Measurements from ENCODE around the gene PLOD1.
"Not testable (repeated sequence)": the region's sequence is repeated elsewhere in the genome, so short reads cannot be mapped to it uniquely, and the experiment has no call there.

The PLOD1 gene

DNA sequence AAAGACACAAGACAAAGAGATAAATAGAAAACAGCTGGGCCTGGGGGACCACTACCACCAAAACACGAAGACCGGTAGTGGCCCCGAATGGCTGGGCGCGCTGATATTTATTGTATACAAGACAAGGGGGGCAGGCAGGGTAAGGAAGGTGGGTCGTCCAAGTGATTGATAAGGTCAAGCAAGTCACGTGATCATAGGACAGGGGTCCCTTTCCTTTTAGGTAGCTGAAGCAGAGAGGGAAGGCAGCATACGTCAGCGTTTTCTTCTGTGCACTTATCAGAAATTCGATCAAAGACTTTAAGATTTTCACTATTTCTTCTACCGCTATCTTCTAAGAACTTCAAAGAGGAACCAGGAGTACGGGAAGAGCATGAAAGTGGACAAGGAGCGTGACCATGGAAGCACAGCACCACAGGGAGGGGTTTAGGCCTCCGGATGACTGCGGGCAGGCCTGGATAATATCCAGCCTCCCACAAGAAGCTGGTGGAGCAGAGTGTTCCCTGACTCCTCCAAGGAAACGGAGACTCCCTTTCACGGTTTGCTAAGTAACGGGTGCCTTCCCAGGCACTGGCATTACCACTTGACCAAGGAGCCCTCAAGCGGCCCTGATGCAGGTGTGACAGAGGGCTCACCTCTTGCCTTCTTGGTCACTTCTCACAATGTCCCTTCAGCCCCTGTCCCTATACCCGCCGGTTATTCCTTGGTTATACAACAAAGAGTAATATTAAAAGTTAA, 21.9 kb upstream of the PLOD1 start:
- DNase-seq = not testable (repeated sequence)

GRCh38 chr1:11913291-11913690, 21.2 kb upstream of the PLOD1 start:
- DNase-seq = no peak

DNA sequence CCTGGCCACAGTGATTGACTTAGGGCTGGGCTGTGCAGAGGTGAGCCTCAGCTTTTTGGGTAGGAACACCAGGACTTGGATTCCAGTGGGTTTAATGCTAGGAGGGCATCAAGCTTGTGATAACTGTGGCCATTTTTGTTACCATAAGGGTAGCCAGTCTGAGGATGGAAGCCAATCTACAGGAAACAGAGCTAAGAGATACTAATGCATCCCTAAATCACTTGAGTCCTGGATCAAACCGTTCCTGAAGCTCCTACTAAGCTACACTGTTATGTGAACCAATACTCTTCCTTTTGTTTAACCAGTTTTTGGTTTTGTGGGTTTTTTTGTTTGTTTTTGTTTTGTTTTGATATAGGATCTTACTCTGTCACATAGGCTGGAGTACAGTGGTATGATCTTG, 20.5 kb upstream of the PLOD1 start:
- no peak for DNase-seq

DNA sequence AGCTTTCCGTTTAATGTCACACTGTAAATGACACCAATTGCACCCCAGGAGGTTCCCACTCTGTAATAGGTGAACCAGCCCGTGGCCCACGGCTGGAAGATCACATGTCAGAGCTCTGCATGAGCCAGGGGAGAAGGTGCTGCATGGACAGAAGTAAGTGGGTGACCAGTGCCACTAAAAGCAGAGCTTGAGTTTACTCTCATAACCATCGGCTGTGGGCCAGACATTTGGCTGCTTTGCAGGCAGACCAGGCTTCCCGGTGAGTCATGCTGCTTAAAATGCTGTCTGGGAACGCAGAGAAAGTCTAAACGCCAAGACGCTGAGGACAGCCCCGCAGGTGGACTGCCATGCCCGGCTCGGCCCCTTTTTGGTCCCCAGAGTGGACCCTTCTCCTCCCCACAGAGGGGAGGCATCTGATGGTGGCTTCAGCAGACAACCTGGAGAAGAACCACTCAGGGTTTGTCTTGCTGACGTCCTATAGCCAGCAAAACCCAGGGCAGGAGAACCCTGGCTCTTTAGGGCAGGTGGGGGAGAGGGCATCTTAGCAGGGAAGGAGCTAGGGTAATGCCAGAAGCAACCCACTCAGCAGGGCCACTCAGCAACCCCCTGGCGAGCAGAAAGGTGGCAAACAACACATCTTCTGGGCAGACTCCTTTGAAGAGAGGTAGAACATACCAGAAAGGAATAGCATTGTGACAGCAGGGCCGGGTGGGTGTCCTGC, 15.6 kb upstream of the PLOD1 start:
- DNase-seq = no peak

DNA sequence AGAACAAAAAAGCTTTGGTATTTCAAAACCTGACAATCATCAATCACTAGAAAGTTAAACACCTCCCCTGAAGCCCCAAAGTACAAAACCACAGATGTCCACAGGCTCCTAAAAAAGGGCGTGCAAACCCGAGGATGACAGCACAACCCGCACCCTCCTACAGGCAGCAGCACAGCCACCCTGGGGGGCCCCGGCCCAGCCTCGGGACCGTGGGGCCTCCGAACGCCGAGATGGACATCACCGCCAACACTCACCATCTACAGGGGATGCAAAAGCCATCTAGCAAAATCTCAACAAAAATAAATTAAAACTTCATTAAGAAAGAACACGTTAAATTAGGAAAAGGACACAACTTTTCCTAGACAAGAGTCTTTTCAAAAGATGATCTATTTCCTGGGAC, 14.9 kb upstream of the PLOD1 start:
- DNase-seq = no peak

- no peak for DNase-seq
Measured at GRCh38 chr1:11920239-11920903, 14.1 kb upstream of the PLOD1 start.

DNA sequence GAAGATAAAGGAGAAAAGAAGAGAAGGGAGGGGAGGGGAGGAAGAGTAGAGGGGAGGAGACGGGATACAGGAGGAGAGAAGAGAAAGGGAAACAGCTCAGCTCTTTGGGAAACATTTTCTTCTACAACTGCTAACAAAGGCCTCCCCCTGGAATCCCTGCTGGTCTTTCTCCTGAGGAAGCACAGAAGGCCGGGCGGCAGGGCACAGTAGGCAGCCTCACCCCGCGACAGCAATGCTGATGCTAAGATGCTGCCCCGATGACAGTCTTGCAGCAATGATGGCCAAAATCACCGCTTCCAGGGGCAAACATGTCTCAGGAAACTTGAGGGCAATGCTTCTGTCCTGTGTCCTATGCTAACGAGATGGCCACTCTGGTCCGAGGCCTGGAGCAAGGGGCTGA, 13.5 kb upstream of the PLOD1 start:
- DNase-seq = no peak

DNA sequence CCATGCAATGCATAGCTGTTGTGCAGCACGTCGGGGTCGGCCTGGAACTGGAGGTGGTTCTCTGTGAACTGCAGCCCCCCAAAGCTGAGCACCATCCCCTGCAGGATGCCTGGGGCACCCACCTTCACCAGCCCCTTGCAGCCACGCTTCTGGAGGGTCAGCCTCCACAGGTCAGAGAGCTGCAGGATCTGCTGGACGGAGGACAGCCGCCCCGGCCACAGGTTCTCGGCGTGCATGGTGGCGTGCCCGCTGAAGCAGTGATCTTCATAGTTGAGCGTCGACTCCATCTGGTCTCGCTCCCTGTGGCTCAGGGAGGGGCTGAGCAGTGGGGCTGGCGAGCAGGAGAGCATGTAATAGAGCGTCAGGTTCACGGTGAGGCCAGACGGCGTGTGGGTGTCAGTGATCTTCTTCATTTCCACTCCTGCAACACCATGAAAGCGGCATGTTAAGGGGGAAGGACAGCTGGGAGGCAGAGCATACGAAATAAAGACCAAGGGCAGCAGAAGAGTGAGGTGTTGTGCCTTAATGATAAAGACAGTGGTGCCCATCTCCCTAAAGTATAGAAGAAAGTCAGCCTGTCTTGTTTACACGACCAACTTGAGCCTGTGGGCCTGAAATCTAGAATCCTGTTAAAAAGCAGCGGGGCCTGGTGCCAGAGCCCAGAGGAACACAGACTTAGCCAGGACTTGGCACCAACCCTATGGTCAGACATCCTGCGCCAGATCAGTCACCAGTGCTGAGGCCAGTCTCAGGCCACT, 11.3 kb upstream of the PLOD1 start:
- DNase-seq = no peak

GRCh38 chr1:11923827-11924113, 10.7 kb upstream of the PLOD1 start:
- DNase-seq = no peak

GRCh38 chr1:11924334-11925195, 10.0 kb upstream of the PLOD1 start:
- DNase-seq = no peak

DNA sequence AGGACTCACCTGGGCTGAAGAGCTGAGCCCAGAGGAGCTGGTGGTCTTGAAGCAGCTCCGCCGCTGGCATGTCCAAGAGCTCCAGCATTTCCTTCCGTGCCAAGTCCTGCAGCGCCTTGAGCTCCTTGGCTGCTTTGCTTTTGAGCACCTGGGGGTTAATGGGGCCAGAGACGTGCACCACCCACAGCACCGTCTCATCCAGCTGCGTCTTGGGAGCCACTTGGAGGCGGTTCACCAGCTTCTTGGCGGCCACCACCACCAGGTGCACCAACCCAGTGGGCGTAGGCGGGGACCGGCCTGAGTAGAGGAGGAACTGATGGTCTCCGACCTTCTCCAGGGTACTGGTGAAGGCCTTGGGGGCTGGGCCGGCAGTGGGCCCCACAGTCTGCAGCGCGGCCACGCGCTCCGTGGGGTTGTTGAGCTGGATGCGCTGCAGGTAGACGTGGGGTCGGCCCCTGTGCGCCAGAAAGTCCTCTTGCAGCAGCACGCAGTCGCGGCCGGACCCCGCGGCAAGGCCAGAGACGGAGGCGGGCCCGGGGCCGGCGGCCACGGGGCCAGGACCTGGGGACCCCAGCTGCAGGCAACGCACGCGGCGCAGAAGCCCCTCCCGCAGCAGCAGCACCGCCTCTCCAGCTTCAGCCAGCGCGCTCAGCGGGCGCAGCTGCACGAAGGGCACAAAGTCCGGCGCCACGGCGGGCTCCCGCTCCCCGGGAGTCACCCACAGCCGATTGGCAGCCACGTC, 9.2 kb upstream of the PLOD1 start:
- not testable (repeated sequence) for DNase-seq

DNA sequence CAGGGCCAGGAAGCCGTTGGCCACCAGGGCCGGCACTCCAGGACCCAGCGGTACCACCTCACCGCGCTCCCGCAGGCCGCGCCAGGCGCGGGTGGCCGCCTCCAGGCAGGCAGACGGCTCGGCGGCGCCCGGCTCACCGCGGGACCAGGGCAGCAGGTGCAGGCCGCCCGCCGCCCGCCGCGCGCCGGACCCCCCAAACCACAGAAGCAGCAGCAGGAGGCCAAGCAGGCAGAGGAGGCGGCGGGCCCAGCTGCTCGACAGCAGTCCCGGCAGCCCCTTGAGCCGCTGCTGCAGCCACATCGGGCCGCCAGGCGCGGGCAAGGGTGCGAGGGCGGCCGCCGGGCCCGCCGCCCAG, 8.6 kb upstream of the PLOD1 start:
- DNase-seq = no peak

GRCh38 chr1:11927866-11928592, 6.5 kb upstream of the PLOD1 start:
- DNase-seq = no peak

DNA sequence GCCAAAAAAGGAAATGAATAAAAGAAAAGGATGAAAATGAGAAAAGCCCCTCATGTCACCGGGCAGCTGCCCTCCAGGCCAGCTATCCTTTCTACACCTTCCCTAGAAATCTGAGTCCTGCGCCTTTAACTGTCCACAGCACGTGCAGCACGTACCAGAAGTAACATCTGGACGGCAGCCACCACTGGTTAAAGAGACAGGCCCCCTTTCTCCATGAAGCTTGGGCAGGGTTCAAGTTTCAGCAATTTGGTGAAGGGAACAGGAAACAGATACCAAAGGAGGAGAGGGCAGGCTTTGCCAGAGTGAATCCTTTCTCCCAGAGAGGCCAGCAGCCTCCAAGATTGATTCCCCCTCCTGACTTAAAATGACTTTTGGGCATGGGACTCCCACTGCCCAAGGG, 4.7 kb upstream of the PLOD1 start:
- no peak for DNase-seq

GRCh38 chr1:11930571-11931445, 3.7 kb upstream of the PLOD1 start:
- DNase-seq = no peak

DNA sequence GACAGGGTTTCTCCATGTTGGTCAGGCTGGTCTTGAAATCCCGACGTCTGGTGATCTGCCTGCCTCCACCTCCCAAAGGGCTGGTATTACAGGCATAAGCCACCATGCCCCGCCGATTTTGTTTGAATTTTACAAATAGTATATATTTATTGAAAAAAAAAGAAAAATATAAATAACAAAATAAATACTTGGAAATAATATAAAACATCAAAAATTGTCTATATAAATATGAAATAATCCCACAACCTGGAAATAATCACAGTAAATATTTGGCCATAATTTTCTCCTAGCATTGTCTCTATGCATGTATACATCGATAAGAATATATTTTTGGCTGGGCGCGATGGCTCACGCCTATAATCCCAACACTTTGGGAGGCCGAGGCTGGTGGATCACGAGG, 2.7 kb upstream of the PLOD1 start:
- no peak for DNase-seq

DNA sequence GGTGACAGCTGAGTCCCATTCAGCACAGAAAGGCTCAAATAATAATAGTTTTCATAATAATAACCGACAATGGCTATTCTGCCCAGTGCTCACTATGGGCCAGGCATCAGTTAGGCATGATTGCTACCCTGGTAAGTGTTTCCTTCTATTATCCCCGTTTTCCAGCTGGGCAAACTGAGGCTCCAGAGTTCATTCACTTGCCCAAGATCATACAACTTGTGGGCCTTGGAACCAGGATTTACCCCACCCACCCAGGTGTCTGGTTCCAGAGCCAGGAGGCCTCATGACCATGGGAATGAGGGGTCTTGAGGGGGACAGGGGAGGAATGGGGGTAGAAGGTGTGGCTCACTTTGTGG, 518 bp downstream of the PLOD1 start:
- no peak for DNase-seq

- DNase-seq = not testable (repeated sequence)
Measured at GRCh38 chr1:11935733-11936132, 1.2 kb downstream of the PLOD1 start.

DNA sequence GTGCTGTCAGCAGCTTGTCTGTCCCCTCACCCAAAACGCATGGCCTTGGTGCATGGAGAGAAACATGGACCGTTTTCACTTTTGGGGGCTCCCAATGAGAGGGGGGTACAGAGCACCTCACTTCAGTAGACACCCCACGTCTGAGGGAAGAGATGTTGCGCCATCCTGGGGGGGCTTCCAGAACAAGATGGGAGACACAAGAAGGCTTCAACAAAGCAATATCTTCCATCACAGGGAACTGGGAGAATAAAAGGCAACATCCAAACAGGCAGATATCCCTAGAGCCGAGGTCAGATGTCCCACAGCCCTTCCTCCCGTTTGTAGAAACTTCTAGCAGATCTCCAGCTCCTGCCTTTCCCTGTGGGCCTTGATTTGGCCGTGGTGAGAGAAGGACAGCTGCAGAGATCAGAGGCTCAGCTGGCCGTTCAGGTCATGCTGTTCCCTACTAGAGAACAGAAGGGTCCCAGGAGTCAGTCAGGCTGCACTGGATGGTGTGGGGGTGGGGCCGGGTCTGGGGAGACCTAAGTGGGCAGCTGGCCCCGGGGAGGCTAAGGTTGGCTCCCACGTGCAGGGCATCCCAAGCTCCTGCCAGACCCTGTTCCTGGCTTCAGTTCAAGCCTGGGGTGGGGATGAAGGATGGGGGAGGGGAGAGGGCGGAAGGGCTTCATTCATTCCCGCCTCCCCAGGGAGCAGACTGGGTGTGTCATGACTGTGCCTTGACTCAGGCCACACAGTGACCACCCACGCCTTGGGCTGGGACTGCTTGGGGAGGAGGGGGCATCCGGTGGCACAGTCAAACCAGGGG, 4.4 kb downstream of the PLOD1 start:
- no peak for DNase-seq

All from effector CD4-positive, alpha-beta T cell (primary cell).